ENCODE measurements around the gene LDLRAD3. TPM values are rescaled to one million over a fixed set of nuclear protein-coding genes. Genes with fewer than 3 reads are reported as not detected.
A peak's percentile ranks its signal among the peaks of the same experiment; 100 is the strongest.

LDLRAD3 gene
- total RNA-seq (2013), result 4.1 TPM
- polyA plus RNA-seq, result 10 to 100 TPM in 2 of 3 donors, 1 to 10 TPM in 1; 7.3 to 14.1 (median 10.4) TPM
- polyA minus RNA-seq, result 15.7 and 23.5 TPM in 2 replicates
- 4.3 to 21.8 (median 16.3) reads per million in 11 experiments for total RNA-seq

- DNase-seq, result peak; percentile 52 to 57 (median 53)
- H3K36me3 Mint-ChIP-seq, result peaks cover 1 to 4% of the 10 kb centered on the region in 2 donors
- peak within 1 kb of the TSS; percentile 26 to 91 (median 86) for H3K27ac Mint-ChIP-seq
- H4K20me1 ChIP-seq (ENCODE audit: insufficient read depth, low read length), result peaks cover 14% of the 10 kb centered on the region
- peak within 1 kb of the TSS; percentile 94 for H2AFZ ChIP-seq (ENCODE audit: insufficient read depth, low read depth, low read length, poor library complexity, severe bottlenecking)
- peaks cover 4 to 22% (median 21%) of the 10 kb centered on the region in 3 donors for H3K27me3 Mint-ChIP-seq (ENCODE audit: low read depth in 3 of 3)
- WGBS (ENCODE audit: insufficient coverage), result under 1% methylated on average over 91 of the region's 97 CpGs
- H3K4me1 Mint-ChIP-seq, result peaks cover 44% of the 10 kb centered on the region
- peak within 1 kb of the TSS; percentile 95 for H3K4me2 ChIP-seq (replicated peaks; ENCODE audit: extremely low read depth, low read length, poor library complexity, severe bottlenecking)
- intact Hi-C loops (cut with micrococcal nuclease), result loop anchor here in 1 of 2 donors (10.0 kb wide), 1 partner anchor 551 kb away; no protein-coding TSS in a partner anchor
- no peaks in the 10 kb centered on the region for H3K27me3 ChIP-seq (ENCODE audit: control insufficient read depth in 2 of 2, insufficient read depth in 2 of 2, low read length in 2 of 2)
- H3K36me3 ChIP-seq (replicated peaks in 1 of 2; ENCODE audit: control insufficient read depth in 1 of 2, insufficient read depth in 2 of 2, low read length in 2 of 2), result no peaks in the 10 kb centered on the region
- H3K9me3 Mint-ChIP-seq, result no peaks in the 10 kb centered on the region
- no peak for TF ChIP-seq CTCF (IDR thresholded peaks at IDR 0.05)
- no peaks in the 10 kb centered on the region for H3K9me3 ChIP-seq (replicated peaks in 1 of 2; ENCODE audit: control insufficient read depth in 1 of 2, insufficient read depth in 1 of 2, low read length in 2 of 2)
- peak within 1 kb of the TSS; percentile 49 to 75 for H3K27ac ChIP-seq (ENCODE audit: low read depth in 1 of 2, low read length in 2 of 2)
- peak within 1 kb of the TSS; percentile 68 for H3K9ac ChIP-seq (ENCODE audit: insufficient read depth, low read length, poor library complexity, severe bottlenecking)
- peaks cover 21 to 24% of the 10 kb centered on the region in 2 donors for H3K4me1 ChIP-seq (ENCODE audit: control insufficient read depth in 1 of 2, insufficient read depth in 2 of 2, low read length in 2 of 2)
- H3K79me2 ChIP-seq (ENCODE audit: insufficient read depth, low read length), result peaks cover 28% of the 10 kb centered on the region
- H3K4me3 ChIP-seq (replicated peaks in 1 of 3; ENCODE audit: low read depth in 2 of 3, low read length in 3 of 3), result peak within 1 kb of the TSS; percentile 66 to 84 (median 77)
- peak within 1 kb of the TSS; percentile 96 for H3K4me3 Mint-ChIP-seq
These were observed at the start of gene LDLRAD3 for GRCh38 chr11:35943713-35944502. LDLRAD3 (plus strand) TSS chr11:35944062; CDS start chr11:35944099, 37 bp downstream.

- DNase-seq, result no peak
- Histone ChIP-seq H3K4me3 (replicated peaks in 1 of 3; ENCODE audit: low read depth in 2 of 3, low read length in 3 of 3) (no peak overlapping the region), H3K36me3 (replicated peaks in 1 of 2; ENCODE audit: control insufficient read depth in 1 of 2, insufficient read depth in 2 of 2, low read length in 2 of 2) (no peaks in the 10 kb centered on the region), H3K4me1 (ENCODE audit: control insufficient read depth in 1 of 2, insufficient read depth in 2 of 2, low read length in 2 of 2) (no peaks in the 10 kb centered on the region), H4K20me1 (ENCODE audit: insufficient read depth, low read length) (no peaks in the 10 kb centered on the region), H3K9ac (ENCODE audit: insufficient read depth, low read length, poor library complexity, severe bottlenecking) (no peak overlapping the region), H3K9me3 (replicated peaks in 1 of 2; ENCODE audit: control insufficient read depth in 1 of 2, insufficient read depth in 1 of 2, low read length in 2 of 2) (no peaks in the 10 kb centered on the region), H3K27ac (ENCODE audit: low read depth in 1 of 2, low read length in 2 of 2) (no peak overlapping the region), H3K79me2 (ENCODE audit: insufficient read depth, low read length) (no peaks in the 10 kb centered on the region), H3K4me2 (replicated peaks; ENCODE audit: extremely low read depth, low read length, poor library complexity, severe bottlenecking) (no peak overlapping the region), H2AFZ (ENCODE audit: insufficient read depth, low read depth, low read length, poor library complexity, severe bottlenecking) (no peak overlapping the region), H3K27me3 (ENCODE audit: control insufficient read depth in 2 of 2, insufficient read depth in 2 of 2, low read length in 2 of 2) (no peaks in the 10 kb centered on the region)
- WGBS (ENCODE audit: insufficient coverage), result 88% methylated on average over 3 of the region's 4 CpGs
- peaks cover 3 to 5% (median 4%) of the 10 kb centered on the region in 3 donors for H3K27me3 Mint-ChIP-seq (ENCODE audit: low read depth in 3 of 3)
- H3K4me1 Mint-ChIP-seq, result no peaks in the 10 kb centered on the region
- no peak for TF ChIP-seq CTCF (IDR thresholded peaks at IDR 0.05)
- peak overlapping the region in 1 of 7 donors; percentile 5 for H3K27ac Mint-ChIP-seq
- H3K4me3 Mint-ChIP-seq, result no peak overlapping the region
- intact Hi-C loops (cut with micrococcal nuclease), result no loop called here
- H3K9me3 Mint-ChIP-seq, result peaks cover 0 to 6% (median 4%) of the 10 kb centered on the region in 7 donors
- no peaks in the 10 kb centered on the region for H3K36me3 Mint-ChIP-seq
These were observed 46.8 kb upstream of the LDLRAD3 start for GRCh38 chr11:35897019-35897418.
